HepG2 (cell line): Measurements from ENCODE around the gene HOXC9. TPM values are rescaled to one million over a fixed set of nuclear protein-coding genes. Genes with fewer than 3 reads are reported as not detected.

Source experiments
- ARID4A ChIP-seq: sonication (generic); formaldehyde crosslinking; IDR thresholded peaks from 2 replicates; pipeline ENCODE4 v1.5.0; 2020; ENCODE audit warnings: mild to moderate bottlenecking, missing genetic modification reagents, borderline replicate concordance
- DZIP1 ChIP-seq: sonication (generic); formaldehyde crosslinking; IDR thresholded peaks from 2 replicates; pipeline ENCODE4 v1.5.0; 2020; ENCODE audit warnings: mild to moderate bottlenecking, missing genetic modification reagents
- ERF ChIP-seq: IDR thresholded peaks from 2 replicates; pipeline ENCODE4 v1.6.1; 2018; ENCODE audit warnings: missing biosample characterization, missing genetic modification reagents
- IKZF5 ChIP-seq: IDR thresholded peaks from 2 replicates; pipeline ENCODE4 v1.6.1; 2018; ENCODE audit warnings: missing genetic modification reagents, mild to moderate bottlenecking, missing compliant biosample characterization
- KDM2A ChIP-seq: sonication (generic); formaldehyde crosslinking; IDR thresholded peaks from 2 replicates; pipeline ENCODE4 v1.4.0; 2020; ENCODE audit warnings: low read depth, missing genetic modification reagents, borderline replicate concordance
- MLLT10 ChIP-seq: sonication (generic); formaldehyde crosslinking; IDR thresholded peaks from 2 replicates; pipeline ENCODE4 v1.4.0; 2020; ENCODE audit warnings: missing genetic modification reagents
- MXD1 ChIP-seq: sonication (generic); formaldehyde crosslinking; IDR thresholded peaks from 2 replicates; pipeline ENCODE4 v1.4.0; 2020; ENCODE audit warnings: mild to moderate bottlenecking, missing genetic modification reagents
- SRSF9 ChIP-seq: fragments of 200-400 bp; formaldehyde crosslinking; IDR thresholded peaks from 2 replicates; pipeline ENCODE4 v1.6.1; 2018; ENCODE audit warnings: borderline replicate concordance, mild to moderate bottlenecking, low read depth, low read length; ENCODE audit not compliant: insufficient read depth, poor library complexity, severe bottlenecking
- TFDP2 ChIP-seq: sonication (generic); formaldehyde crosslinking; IDR thresholded peaks from 2 replicates; pipeline ENCODE4 v1.4.0; 2020; ENCODE audit warnings: missing genetic modification reagents
- ZBTB7B ChIP-seq: sonication (generic); formaldehyde crosslinking; IDR thresholded peaks from 2 replicates; pipeline ENCODE4 v1.4.0; 2020; ENCODE audit warnings: missing genetic modification reagents
- ZNF382 ChIP-seq: sonication (generic); formaldehyde crosslinking; IDR thresholded peaks from 2 replicates; pipeline ENCODE4 v1.5.0; 2020; ENCODE audit warnings: missing genetic modification reagents, mild to moderate bottlenecking, borderline replicate concordance
- ZNF574 ChIP-seq: sonication (generic); formaldehyde crosslinking; IDR thresholded peaks from 2 replicates; pipeline ENCODE4 v1.4.0; 2020; ENCODE audit warnings: missing genetic modification reagents
- polyA plus RNA-seq, 8 experiments: library from polyadenylated mRNA; depleted of rRNA in 3 of 8; stranded (reverse) in 7 of 8; unstranded in 1 of 8; fragments of >200 nt; fragmentation: Illumina TruSeq in 4 of 8; extraction: Trizol in 4 of 8; gene quantifications; 2 replicates each; pipeline versions ENCODE4 v1.2.1 to v1.2.3, GENCODE V29; 2011 to 2016; ENCODE audit warnings: low read depth in 4 of 8, missing spikeins in 1 of 8, mixed read lengths in 1 of 8; ENCODE audit not compliant: insufficient read depth in 1 of 8
- total RNA-seq, 5 experiments: library from RNA; depleted of rRNA; stranded (reverse); fragments of >200 nt; fragmentation: Illumina TruSeq; extraction: Trizol; gene quantifications; 2 replicates each; pipeline ENCODE4 v1.2.3, GENCODE V29; 2016; ENCODE audit warnings: low read depth in 1 of 5

The HOXC9 gene
- total and polyA plus RNA-seq, 2 of the 13 experiments (the other 11 are each of a cell fraction or from before 2014, with no cell fraction given): 0.11 to 1.1 TPM

GRCh38 chr12:53994264-53995001, 5.5 kb upstream of the HOXC9 start (continued):
- TF ChIP-seq IKZF5 (CRISPR knock-in tag) (peak; percentile 28; the same call in 1 of the 2 replicates), MXD1 (CRISPR knock-in tag) (peak; percentile 66; the same call in 1 of the 2 replicates), SRSF9 (no peak), TFDP2 (CRISPR knock-in tag) (peak; percentile 48; the same call in 1 of the 2 replicates), DZIP1 (CRISPR knock-in tag) (peak; percentile 23; the same call in 1 of the 2 replicates), ZNF574 (CRISPR knock-in tag) (peak; percentile 56), ZNF382 (CRISPR knock-in tag) (no peak), ERF (0 out of 2 replicates have a peak, but pooled peaks have one; percentile 19), ARID4A (CRISPR knock-in tag) (peak; percentile 36; the same call in 1 of the 2 replicates), ZBTB7B (0 out of 2 replicates have a peak, but pooled peaks have one; percentile 33), MLLT10 (CRISPR knock-in tag) (no peak), KDM2A (CRISPR knock-in tag) (0 out of 2 replicates have a peak, but pooled peaks have one; percentile 36)
